ENCODE results near the gene NEK10.

Gene NEK10

DNA sequence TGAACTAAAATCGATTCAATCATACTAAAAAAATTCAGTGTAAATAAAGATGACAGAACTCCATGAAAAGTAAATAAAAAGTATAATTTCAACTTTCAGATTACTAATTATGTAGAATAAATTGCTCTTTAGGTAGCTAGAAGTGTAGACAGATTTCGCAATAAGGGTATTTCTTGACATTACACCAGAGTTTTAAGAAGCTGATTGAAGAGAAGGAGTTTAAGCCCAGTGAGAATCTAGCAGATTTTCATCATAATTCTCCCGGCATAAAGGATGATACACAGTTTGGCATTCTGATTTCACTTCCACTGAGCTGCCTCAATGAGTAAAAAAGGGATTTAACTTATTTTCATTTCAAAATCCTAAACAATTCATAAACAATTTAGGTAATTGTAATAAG, 259.2 kb downstream of the NEK10 start:
- Mint-ChIP-seq H3K4me1 (ENCODE audit: low read depth in 2 of 2) (no peaks in the 10 kb centered on the region), H3K9me3 (no peaks in the 10 kb centered on the region), H3K36me3 (ENCODE audit: insufficient read depth) (no peaks in the 10 kb centered on the region), H3K27ac (no peak overlapping the region), H3K27me3 (peaks cover 0 to 5% of the 10 kb centered on the region in 2 donors), H3K4me3 (no peak overlapping the region)
- DNase-seq (no peak), ATAC-seq (replicated peaks) (no peak)

GRCh38 chr3:27108322-27108721, 260.9 kb downstream of the NEK10 start:
- H3K4me3 Mint-ChIP-seq: no peak overlapping the region
- H3K4me1 Mint-ChIP-seq (ENCODE audit: low read depth in 2 of 2): no peaks in the 10 kb centered on the region
- H3K27me3 Mint-ChIP-seq: peaks cover 5 to 9% of the 10 kb centered on the region in 2 donors
- no peaks in the 10 kb centered on the region for H3K36me3 Mint-ChIP-seq (ENCODE audit: insufficient read depth)
- H3K9me3 Mint-ChIP-seq: no peaks in the 10 kb centered on the region
- DNase-seq (no peak), ATAC-seq (replicated peaks) (no peak)
- no peak overlapping the region for H3K27ac Mint-ChIP-seq

DNA sequence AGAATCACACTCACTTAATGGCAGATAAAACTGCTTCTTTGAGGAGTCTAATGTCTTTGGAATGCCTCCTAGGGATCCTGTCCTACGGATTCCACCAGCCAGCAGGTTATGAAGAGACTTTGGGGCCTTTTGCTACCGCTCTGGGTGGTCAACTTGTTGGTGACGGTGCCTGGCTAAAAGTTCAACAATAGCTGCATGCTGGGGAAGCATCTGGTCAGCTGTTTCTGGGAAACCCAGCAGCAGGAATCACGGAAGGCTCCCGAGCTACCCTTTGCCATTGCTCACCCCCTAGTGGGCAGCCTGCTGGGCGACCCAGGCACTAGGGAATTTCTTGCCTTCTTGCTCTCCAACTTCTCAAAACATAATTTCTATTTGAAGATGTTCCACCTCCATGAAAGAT, 263.3 kb downstream of the NEK10 start:
- H3K4me3 Mint-ChIP-seq: no peak overlapping the region
- DNase-seq: no peak
- H3K27ac Mint-ChIP-seq: no peak overlapping the region
- H3K27me3 Mint-ChIP-seq: peaks cover 5 to 21% of the 10 kb centered on the region in 2 donors
- no peaks in the 10 kb centered on the region for H3K9me3 Mint-ChIP-seq
- H3K36me3 Mint-ChIP-seq (ENCODE audit: insufficient read depth): no peaks in the 10 kb centered on the region
- H3K4me1 Mint-ChIP-seq (ENCODE audit: low read depth in 2 of 2): no peaks in the 10 kb centered on the region
- no peak for ATAC-seq (replicated peaks)

DNA sequence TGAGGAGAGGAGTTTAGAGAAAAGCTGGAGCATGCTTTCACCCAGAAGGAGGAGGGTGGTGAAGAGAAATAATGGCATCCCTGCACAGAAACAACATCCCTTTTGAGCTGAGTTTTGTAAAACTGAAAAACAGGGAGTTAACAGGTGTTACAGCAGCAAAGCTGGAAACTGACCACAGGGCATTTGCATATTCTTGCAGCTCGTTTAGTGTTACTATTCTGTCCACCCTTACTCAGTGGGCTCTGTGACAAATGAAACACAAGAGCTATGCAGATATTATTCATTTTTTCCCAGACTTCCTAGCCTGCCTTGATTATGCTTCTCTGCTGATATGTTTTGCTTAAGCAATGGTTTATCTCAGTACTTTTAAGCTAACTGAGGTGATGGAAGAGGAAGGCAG, 272.0 kb downstream of the NEK10 start:
- Mint-ChIP-seq H3K4me1 (ENCODE audit: low read depth in 2 of 2) (no peaks in the 10 kb centered on the region), H3K27ac (no peak overlapping the region), H3K27me3 (peaks cover 0 to 19% of the 10 kb centered on the region in 2 donors), H3K9me3 (no peaks in the 10 kb centered on the region), H3K36me3 (ENCODE audit: insufficient read depth) (no peaks in the 10 kb centered on the region), H3K4me3 (no peak overlapping the region)
- DNase-seq: no peak
- ATAC-seq (replicated peaks): no peak

DNA sequence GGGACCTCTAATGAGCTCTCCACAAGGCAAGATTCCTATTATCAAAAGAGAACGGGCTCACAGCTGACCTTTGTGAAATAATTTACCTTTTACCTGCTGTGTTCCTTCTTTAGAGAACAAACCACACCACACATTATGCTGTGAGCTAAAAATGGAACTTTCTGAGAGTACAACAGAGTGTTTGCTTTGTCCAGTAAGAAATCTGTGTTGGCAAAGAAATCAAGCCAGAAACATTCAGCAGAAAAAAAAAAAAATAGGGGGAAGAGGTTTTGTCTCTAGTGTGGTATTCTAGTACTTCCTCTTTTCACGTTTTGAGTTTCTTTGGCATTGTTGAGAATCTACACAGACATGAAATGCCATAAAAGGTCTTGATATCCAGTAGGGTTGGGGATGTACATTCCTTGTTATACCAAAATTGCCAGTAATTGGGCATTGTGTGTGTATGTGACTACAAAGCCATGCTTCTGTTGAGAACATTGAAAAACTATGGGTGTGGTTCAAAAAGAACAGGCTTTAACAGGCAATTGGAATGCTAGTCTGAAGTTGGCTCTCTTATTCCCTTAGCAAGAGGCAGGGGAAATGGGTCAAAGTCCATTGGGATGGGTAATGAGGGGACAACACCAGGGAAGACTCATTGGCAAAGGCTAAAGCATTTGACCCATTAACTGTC, 273.5 kb downstream of the NEK10 start:
- DNase-seq: no peak
- H3K27ac Mint-ChIP-seq: no peak overlapping the region
- no peak for ATAC-seq (replicated peaks)

DNA sequence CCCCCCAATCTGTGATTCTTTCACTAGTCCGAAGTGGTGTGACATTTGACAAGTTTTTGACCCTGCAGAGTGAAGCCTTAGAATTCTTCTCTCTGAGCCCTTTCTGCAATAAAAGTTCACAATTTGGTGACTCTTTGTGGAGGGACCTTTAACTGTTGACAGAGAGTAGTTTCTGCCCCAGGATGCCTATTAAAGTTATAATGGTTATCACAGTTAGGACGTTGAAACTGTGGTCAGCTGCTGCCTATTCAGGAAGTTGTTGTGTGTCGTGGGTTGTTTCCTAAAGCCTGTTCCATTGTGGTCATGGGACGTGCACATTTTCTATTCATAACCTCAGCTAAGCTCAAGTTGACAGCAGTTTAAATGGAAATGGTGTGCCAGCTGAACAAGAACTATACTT, 274.5 kb downstream of the NEK10 start:
- Mint-ChIP-seq H3K4me1 (ENCODE audit: low read depth in 2 of 2) (no peaks in the 10 kb centered on the region), H3K27me3 (peaks cover 7 to 10% of the 10 kb centered on the region in 2 donors), H3K27ac (no peak overlapping the region), H3K4me3 (no peak overlapping the region), H3K36me3 (ENCODE audit: insufficient read depth) (no peaks in the 10 kb centered on the region), H3K9me3 (no peaks in the 10 kb centered on the region)
- no peak for ATAC-seq (replicated peaks)
- DNase-seq: no peak

More for the DNA sequence above, 273.5 kb downstream of the NEK10 start:
- Mint-ChIP-seq H3K27me3 (peaks cover 7 to 10% of the 10 kb centered on the region in 2 donors), H3K4me1 (ENCODE audit: low read depth in 2 of 2) (no peaks in the 10 kb centered on the region), H3K9me3 (no peaks in the 10 kb centered on the region), H3K4me3 (no peak overlapping the region), H3K36me3 (ENCODE audit: insufficient read depth) (no peaks in the 10 kb centered on the region)

DNA sequence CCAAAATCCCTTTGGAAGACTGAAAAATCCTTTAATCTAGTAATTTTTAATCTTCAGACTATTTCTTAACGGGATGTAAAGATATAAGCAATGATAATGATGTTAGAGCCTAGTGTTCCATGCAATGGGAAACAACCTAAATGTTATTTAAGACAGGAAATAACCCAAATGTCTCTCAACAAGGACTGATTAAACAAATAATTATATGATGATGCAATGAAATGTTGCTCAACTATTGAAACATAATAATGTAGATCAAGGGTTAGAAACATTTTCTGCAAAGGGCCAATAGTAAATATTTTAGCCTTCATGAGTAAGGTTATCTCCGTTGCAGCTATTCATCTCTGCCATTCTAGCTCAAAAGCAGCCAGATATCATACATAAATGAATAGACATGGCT, 275.4 kb downstream of the NEK10 start:
- H3K27ac Mint-ChIP-seq: no peak overlapping the region
- ATAC-seq (replicated peaks) (no peak), DNase-seq (no peak)
- no peaks in the 10 kb centered on the region for H3K9me3 Mint-ChIP-seq
- no peaks in the 10 kb centered on the region for H3K4me1 Mint-ChIP-seq (ENCODE audit: low read depth in 2 of 2)
- no peaks in the 10 kb centered on the region for H3K36me3 Mint-ChIP-seq (ENCODE audit: insufficient read depth)
- no peak overlapping the region for H3K4me3 Mint-ChIP-seq
- H3K27me3 Mint-ChIP-seq: peaks cover 7 to 10% of the 10 kb centered on the region in 2 donors

GRCh38 chr3:27090275-27091041, 278.7 kb downstream of the NEK10 start:
- DNase-seq: no peak
- Mint-ChIP-seq H3K36me3 (ENCODE audit: insufficient read depth) (no peaks in the 10 kb centered on the region), H3K9me3 (no peaks in the 10 kb centered on the region), H3K4me1 (ENCODE audit: low read depth in 2 of 2) (no peaks in the 10 kb centered on the region), H3K27me3 (peaks cover 0 to 7% of the 10 kb centered on the region in 2 donors), H3K4me3 (no peak overlapping the region), H3K27ac (no peak overlapping the region)
- ATAC-seq (replicated peaks): no peak

- H3K27me3 Mint-ChIP-seq: peaks cover 0 to 7% of the 10 kb centered on the region in 2 donors
- H3K9me3 Mint-ChIP-seq: no peaks in the 10 kb centered on the region
- no peaks in the 10 kb centered on the region for H3K36me3 Mint-ChIP-seq (ENCODE audit: insufficient read depth)
- H3K4me3 Mint-ChIP-seq: no peak overlapping the region
- ATAC-seq (replicated peaks) (no peak), DNase-seq (no peak)
- no peaks in the 10 kb centered on the region for H3K4me1 Mint-ChIP-seq (ENCODE audit: low read depth in 2 of 2)
- no peak overlapping the region for H3K27ac Mint-ChIP-seq
Measured at GRCh38 chr3:27089645-27090044, 279.5 kb downstream of the NEK10 start.

DNA sequence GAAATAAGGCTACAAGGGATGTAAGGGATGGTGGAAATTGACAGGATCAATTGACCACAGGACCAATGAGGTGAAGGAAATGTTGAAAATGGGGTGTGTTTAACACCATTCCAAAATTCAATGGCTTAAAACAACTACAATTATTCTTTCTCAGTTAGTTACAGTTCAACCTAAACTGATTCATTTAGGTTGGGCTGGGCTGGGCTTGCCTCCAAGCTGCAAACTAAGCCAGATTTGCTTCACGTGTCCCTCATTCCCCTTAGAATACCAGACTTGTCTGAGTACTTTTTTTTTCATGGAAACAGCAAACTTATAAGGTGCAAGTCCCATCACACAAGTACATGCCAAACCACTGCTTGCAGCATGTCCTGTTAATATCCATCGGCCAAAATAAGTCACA, 280.1 kb downstream of the NEK10 start:
- ATAC-seq (replicated peaks): no peak
- Mint-ChIP-seq H3K4me3 (no peak overlapping the region), H3K36me3 (ENCODE audit: insufficient read depth) (no peaks in the 10 kb centered on the region), H3K9me3 (no peaks in the 10 kb centered on the region), H3K27me3 (peaks cover 0 to 7% of the 10 kb centered on the region in 2 donors), H3K4me1 (ENCODE audit: low read depth in 2 of 2) (no peaks in the 10 kb centered on the region), H3K27ac (no peak overlapping the region)
- no peak for DNase-seq

GRCh38 chr3:27085829-27086730, 283.1 kb downstream of the NEK10 start:
- Mint-ChIP-seq H3K9me3 (no peaks in the 10 kb centered on the region), H3K36me3 (ENCODE audit: insufficient read depth) (no peaks in the 10 kb centered on the region)

DNA sequence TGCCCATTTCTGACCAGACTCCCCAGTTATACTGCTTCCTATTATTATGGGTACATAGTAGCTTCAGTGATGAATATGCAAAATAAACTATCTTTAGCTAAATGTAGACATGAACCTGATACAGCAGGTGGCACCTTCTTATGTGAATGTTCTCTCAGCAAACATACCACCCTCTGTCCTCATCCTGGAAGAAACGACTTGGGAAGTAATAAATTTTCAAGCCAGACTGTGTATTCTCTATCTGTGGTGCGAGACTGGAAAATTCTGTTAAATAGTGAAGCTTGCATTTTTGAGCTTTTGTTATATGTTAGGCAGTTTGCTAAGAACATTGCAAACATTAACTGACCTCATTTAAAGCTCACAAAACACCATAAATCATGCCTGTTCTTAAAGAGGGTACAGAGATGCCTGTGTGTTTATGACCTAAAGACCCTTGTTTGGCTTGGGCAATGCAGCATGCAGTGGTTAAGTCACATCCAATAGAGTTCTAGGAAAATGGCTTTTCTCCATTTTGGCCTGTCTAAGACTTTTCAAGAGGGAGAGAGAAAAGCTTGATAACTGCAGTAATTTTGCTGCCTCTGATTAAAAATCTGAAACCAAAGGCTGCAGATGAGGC, 287.1 kb downstream of the NEK10 start:
- H3K9me3 Mint-ChIP-seq: peaks cover 4 to 5% of the 10 kb centered on the region in 2 donors
- H3K4me1 Mint-ChIP-seq (ENCODE audit: low read depth in 2 of 2): no peaks in the 10 kb centered on the region
- no peak for DNase-seq
- no peak overlapping the region for H3K27ac Mint-ChIP-seq
- ATAC-seq (replicated peaks): no peak
- no peak overlapping the region for H3K4me3 Mint-ChIP-seq
- H3K36me3 Mint-ChIP-seq (ENCODE audit: insufficient read depth): no peaks in the 10 kb centered on the region
- peaks cover 0 to 2% of the 10 kb centered on the region in 2 donors for H3K27me3 Mint-ChIP-seq

More at GRCh38 chr3:27085829-27086730, 283.1 kb downstream of the NEK10 start:
- no peak overlapping the region for H3K27ac Mint-ChIP-seq
- H3K27me3 Mint-ChIP-seq: peaks cover 0 to 2% of the 10 kb centered on the region in 2 donors
- H3K4me3 Mint-ChIP-seq: no peak overlapping the region
- DNase-seq (no peak), ATAC-seq (replicated peaks) (no peak)
- H3K4me1 Mint-ChIP-seq (ENCODE audit: low read depth in 2 of 2): no peaks in the 10 kb centered on the region

GRCh38 chr3:27081566-27081965, 287.6 kb downstream of the NEK10 start:
- no peaks in the 10 kb centered on the region for H3K4me1 Mint-ChIP-seq (ENCODE audit: low read depth in 2 of 2)
- no peak overlapping the region for H3K4me3 Mint-ChIP-seq
- peaks cover 4 to 5% of the 10 kb centered on the region in 2 donors for H3K9me3 Mint-ChIP-seq
- ATAC-seq (replicated peaks) (no peak), DNase-seq (no peak)
- H3K27ac Mint-ChIP-seq: no peak overlapping the region
- no peaks in the 10 kb centered on the region for H3K36me3 Mint-ChIP-seq (ENCODE audit: insufficient read depth)
- peaks cover 0 to 7% of the 10 kb centered on the region in 2 donors for H3K27me3 Mint-ChIP-seq

Measured in effector memory CD8-positive, alpha-beta T cell (primary cell).